Measurements from ENCODE around the gene JHY. TPM values are rescaled to one million over a fixed set of nuclear protein-coding genes. Genes with fewer than 3 reads are reported as not detected.

JHY gene
- total RNA-seq, 1 donor from 2014 or later: 6.3 TPM

DNA sequence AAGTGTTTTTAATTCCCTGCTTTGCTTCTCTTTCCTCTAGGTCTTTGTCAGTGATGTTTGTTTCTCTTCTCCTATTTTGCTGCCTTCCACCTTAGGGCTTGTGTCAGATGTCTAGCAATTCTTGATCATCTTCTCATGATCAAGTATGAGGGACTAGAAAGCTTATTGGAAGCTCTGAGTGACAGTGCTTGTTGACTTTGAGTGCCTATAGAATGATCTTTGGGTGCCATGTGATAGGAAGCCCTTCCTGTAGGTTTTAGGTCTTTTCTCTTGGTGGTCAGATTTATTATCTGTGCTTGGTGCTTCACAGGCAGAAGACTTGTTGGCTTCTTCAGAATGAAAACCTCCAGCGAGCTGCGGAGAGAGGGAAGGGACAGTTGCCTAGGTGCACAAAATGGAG, 56.0 kb downstream of the JHY start:
- DNase-seq (ENCODE audit: low spot score): no peak

DNA sequence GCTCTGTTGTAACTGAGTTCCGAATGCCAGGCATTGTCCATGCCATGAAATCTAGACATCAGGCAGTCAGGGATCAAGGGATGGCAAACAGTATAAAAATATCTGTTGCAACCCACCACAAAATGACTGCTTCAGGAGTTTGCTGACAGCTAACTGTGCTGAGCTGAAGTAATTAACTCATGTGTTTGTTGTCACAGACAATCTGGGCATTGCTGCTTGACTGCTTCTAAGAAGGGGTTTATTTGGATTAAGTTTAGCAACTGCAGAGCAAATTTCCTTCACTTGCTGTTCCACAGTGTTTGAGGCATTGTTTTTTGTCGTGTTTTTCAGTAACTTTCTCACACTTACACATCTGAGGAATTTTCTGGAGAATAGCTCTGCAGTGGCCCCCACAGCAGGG, 68.7 kb downstream of the JHY start:
- no peak for DNase-seq (ENCODE audit: low spot score)

DNA sequence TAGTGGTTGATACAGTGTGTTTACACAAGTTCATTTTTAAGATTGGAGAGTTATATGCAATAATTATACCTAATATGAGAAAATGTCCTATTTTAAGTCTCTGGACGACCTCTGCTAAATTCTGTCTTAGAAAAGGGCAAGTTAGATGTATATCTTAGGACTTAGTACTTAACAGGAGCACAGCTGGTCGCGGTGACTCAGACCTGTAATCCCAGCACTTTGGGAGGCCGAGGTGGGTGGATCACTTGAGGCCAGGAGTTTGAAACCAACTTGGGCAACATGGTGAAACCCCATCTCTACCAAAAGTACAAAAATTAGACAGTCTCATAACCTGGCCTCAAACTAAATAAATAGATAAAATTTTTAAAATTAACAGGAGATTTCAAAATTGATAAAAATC, 71.9 kb downstream of the JHY start:
- DNase-seq (ENCODE audit: low spot score): no peak

DNA sequence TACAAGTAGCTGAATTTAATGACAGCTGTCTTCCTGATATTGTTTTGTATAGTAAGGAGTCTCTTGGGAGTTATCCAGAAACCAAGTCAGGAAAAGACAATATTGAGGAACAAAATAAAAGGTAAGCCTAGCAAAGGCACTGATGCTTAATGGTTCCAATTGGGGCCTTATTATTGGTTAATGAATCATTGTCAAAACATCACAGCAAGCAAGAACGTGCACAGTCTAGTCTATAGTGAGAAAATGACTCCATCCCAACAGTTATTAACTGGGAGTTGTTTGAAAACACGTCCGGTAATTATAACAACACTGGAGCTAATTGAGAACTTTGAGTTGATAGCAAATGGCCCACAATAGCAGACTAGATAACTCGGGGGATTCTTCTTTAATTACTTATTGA, 81.4 kb downstream of the JHY start:
- no peak for DNase-seq (ENCODE audit: low spot score)

DNA sequence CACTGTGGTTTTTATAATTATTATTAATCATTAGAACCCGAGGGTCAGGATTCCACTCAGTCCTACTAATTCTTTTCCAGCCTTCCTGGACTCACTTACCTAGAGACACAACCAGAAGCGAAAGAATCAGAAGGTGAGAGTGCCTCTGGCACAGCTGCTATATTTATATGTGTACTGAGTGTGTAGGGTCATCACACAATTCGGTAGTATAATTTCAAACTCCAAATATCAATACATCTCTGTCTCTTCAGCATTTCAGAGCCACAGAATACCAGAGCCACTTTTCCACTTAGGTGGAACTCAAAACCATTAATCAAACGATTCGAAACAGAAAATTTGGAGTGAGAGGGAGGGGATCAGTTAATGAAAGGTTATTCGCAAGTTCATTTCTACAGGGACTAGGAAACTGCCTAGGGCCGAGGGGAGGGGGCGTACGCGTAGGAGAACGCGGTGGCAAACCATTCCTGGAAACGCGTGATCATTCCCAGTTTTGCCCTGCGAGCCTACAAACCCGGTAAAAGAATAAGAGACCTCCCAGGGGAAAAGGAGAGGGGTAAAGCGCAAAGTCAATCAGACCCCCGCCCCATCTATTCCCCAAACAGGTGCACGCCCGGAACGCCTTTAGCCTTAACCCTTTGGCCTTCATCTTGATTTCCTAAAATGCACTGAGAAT, 93.6 kb downstream of the JHY start:
- no peak for DNase-seq (ENCODE audit: low spot score)

DNA sequence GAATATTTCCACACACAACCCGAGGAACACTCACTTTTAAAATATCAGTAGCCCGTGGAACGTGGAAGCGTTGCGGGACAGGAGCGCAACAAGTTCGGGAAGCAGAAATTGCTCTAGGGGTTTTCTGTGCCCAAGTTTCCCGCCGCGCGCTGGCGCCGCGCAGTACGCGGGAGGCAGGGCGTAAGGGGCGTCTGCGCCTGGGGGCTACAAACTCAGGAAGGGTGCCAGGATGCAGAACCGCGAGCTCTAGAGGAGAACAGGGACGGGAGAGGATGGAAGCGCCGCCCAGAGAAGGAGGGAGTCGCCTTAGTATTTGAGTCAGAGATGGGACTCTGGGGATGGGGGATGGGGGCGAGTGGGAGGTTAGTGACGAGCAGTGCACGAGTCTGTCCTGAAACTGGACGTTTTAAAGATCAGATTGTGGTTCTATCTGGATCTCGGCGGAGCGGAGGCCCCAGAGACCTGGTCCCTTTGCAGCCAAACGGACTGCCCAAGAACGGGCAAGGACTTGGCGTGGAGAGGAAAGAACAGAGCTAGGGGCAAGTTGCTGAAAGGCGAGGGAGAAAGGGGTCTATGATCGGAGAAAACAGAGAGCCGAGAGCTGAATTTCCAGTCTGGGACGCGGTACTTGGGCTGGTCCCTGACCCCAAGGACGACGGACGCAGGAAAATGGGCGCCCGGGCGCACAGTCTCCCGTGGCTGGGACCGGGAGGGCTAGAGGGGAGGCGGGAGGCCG, 94.3 kb downstream of the JHY start:
- DNase-seq (ENCODE audit: low spot score): no peak

DNA sequence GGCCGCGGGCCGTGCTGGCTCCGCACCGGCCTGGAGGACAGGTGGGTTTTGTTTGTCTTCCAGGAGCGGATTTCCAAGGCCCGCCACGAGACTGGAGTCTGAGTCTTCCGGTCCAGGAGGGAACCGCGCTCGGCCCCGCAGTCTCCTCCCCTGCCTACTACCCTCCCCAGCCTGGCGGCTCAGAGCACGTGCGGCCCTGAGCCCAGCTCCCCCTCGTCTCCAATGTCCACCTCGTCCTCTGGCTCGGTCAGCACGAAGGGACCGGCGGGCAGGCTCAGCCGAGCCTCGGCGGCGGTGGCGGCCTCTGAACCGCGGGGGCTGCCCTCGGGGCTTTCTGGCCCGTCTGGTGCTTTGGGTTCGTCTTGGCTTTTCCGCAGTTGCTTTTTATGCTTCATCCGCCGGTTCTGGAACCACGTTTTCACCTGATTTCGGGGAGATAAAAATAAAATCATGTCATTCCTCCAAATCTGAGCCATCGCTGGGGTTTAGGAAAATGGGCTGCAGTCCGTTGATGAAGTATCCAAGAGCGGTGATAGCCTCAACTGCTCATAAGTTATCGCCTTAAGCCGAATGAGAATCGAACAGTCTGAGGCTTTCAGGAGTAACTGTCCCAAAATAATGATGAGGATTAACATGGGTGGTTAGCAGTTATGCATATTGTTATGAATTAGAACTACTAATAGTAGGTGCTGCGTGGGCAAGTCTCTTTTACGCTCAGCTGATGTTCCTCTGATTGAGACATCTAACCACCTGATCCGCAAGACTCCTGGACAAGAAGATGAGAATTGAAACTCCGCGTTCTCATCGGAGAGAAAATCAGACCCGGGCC, 95.1 kb downstream of the JHY start:
- no peak for DNase-seq (ENCODE audit: low spot score)

DNA sequence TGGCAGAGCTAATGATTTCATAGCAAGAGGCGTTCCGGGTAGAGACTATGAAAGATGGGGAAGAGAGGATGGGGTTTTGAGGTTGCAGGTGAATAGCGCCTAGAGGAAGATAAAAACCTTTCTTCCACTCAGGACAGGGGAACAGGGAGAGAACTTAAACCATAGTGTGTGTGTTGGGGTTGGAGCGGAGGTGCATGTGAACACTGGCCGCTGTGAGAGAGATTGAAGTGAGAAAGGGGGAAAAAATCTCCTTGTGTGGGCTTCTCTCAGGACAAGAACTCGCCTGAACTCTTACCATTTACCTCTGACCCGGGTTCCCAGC, 95.7 kb downstream of the JHY start:
- no peak for DNase-seq (ENCODE audit: low spot score)

DNA sequence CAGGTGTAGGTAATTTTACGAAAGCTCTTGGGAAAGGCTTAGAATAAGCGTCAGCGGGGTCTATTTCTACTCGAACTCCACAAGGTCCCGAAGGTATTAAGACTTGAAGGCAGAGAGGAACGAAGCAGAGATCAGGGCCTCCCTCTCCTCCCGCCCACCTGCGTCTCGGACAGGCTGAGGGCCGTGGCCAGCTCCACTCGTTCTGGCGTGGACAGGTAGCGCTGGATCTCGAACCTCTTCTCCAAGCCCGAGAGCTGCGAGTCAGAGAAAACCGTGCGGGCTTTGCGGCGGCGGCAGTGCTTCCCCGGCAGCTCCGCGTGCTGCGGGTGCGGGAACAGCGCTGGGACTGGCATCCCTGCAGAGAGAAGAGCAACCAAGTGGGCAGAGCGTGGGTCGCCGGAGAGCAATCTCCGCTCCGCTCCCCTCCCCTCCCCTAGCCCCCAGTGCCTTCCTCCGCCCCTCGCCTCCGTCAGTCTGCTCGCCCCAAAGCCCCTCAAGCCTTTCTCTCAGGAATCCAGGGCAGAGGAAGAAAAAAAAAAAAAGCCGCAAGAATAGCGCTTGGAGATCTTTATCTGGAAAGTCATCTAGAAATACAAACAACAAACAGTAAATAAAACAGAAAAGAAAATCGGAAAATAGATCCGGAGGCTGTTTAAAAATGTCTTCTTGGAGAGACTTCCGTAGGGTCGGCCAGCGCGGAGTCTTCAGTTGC, 96.7 kb downstream of the JHY start:
- no peak for DNase-seq (ENCODE audit: low spot score)

DNA sequence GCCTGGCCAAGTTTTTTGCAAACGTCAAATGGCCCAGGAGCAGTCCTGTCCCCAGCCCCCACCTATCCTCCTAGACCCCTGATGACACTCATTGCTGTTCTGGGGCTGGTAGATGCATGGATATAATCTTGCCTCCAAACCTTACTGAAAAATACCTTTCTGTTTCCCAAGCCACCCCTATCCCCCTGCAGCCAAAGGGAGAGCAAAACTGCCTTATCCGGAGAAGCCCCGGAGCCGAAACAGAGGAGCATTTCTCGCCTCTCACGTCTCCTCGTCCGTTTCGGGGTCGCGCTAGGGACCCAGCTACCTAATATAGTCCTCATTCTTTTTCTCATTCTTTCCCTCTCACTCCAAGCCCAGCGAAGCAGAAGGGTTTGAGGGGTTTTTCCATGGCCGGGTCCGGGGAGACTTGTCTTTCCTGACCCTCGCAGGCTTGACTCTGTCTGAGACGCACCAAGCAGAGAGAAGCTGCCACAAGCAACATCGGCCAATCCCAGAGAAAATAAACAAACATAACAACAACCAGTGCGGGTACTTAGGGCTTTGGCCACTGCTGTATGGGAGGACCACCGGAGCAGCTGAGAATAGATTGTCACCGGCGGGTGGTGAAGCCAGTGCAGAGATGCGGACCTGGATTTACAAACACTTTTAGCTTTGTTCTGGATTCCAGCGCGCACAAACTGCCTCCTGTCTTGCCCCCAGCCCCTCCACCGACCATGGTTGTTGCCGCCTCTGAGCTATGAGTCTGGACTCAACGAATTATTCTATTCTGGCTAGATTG, 97.4 kb downstream of the JHY start:
- DNase-seq (ENCODE audit: low spot score): no peak

DNA sequence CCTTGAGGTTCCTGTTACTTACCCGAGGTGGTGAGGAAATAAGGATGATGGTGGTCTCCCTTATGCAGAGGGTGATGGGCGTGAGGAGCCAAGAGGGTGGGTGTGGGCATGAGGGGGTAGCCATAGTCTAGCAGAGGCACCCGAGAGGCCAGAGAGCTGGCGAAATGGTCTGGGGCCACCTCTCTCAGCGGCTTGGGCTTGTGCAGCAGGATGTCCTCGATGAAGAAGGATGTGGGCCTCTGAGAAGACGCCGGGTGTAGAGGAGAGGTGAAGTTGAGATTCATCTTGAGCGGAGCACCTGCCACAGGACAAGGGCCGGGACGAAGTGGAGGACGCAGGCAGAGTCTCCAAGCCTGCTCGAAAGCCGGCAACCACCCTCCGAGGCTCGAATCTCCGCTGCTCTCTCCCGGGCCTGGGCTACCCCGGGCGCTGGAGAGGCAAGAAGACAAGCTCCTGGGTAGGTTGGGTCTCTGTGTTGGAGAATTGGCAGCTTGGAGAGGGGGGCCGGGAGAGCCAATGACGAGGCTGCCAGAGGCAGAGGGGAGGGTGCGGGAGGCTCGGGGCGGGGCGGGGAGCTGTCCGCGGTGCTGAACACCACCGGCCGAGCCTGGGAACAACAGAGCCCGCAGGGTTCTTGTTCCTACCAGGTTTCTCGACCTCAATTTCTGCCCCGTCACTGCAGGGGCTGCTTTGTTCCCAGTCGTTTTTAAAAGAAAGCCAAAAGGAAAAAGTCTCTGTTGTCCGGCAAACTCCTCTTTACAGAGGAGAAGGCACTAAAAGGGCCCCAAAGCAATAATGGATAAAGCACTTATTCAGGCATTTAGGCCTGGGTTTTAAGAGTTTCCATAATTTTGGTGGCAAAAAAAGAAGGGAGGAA, 99.1 kb downstream of the JHY start, which contains the start of gene BSX:
Gene BSX (minus strand): TSS at position 447 of the 877 bp plus-strand sequence. CDS start 163 bp downstream, at position 284.
- DNase-seq (ENCODE audit: low spot score): peak; percentile 57

DNA sequence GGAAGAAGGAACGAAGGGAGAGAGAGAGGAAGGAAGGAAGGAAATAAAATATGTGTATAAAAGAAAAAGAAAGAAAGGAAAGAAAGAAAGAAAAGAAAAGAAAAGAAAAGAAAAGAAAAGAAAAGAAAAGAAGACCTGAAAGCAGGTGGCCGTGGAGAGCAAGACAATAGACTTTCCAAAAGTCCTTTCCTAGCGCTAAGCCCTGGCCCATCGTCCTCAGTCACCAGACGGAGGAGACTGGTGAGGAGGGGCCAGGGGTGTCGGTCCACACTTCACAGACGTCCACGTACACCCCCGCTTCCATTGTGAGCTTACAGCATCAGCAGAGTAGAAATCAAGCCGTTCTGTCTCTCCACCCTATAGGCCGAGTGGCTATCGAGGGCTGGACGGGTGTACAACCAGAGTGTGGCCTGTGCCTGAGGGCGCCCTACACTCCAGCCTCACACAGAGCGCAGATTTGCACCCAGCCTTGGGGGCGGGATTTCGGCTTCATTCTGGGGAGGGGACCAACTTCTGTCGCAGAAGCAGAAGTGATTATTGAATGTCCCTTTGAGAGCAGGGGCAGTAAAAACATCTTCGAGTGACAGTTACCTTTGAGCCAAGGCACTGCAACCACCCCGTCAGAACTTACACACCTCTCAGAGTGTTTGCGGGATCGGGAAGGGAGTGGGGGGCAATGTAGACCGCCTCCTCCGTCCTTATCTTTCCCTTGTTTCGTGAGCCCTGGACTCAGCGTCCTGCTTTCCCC, 101.1 kb downstream of the JHY start:
- no peak for DNase-seq (ENCODE audit: low spot score)

DNA sequence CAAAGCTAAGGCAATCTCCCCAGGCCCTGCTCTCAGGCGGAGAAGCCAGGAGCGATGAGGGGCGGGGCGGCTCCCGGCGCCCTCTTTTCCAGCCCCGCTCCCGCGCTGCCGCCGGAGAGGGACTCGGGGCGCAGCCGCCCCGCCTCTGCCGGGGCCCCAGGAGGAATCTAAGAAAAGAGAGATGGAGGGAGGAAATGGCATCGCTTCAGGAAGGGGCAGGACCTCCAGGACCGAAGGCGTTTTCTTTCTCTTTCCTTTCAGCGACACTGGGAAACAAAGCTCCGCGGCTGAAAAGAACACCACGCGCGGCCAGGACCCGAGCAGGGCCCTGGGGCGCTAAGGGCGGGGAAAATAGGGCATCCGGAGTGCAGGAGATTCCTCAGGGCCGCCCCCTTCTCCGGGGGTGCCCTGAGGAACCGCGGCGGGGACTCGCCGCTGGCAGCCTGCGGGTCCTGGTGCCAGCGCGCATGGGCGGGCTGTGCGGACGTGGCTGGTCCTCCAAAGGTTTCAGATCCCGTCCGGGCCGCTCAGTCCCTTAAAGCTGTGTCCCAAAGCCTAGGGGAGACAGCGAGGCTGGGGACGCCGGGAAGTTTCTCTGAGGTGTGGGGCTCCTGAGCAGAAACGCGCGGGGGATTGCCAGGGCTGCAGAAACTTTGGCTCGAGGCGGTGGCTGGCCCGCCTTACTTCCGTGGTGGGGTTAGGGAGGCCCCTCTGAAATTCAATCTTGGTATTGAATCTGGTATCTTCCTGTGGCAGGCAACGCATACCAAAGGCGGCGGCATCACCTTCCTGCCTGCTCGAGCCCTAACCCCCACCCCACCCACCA, 101.8 kb downstream of the JHY start:
- DNase-seq (ENCODE audit: low spot score): peak; percentile 42

DNA sequence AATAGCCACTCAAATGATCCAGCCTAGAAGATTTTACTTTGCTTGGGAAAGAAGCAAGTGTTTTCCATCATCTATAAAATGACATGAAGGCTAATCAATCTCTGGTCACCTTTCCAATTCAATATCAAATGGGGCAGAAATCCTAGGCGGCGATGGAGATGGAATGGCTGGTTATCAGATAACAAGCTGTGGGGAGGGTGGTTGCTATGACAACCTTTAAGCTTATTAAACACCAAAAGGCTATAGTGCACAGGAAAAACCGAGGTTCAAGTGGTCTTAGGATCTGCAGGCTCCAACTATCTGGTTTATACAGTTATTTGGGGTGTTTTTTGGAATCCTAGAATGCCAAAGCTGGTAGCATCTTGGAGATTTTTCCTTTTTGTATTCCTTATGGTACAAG, 113.0 kb downstream of the JHY start:
- no peak for DNase-seq (ENCODE audit: low spot score)

DNA sequence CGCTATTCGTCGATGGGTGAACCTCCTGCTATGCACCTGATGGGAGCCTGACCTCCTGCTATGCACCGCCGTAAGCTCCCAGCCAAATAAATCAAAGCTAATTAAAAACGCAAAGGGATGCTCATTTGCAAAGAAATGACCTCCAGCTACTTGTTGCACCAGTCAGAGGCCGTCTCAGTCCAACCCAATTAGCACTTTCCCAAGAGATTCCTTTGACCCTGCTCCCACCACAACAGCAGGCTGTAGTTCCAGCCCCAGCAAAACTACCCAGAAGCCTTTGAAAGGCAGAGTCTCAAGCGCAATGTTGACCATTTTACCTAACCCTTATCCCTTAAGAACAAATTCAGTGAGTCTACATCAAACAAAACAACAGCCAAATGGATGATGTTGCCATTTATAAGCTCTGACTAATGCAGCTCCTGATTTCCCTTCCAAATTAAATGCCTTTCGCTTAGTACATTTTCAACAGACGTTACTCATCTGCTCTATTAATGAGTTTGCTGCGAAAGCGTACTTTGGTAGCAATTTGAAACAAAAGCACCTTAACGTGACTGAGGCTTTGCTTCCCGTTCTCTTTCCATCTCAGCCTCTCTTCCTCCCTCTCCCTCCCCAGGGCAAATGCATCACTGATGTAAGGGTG, 116.3 kb downstream of the JHY start:
- DNase-seq (ENCODE audit: low spot score): no peak

DNA sequence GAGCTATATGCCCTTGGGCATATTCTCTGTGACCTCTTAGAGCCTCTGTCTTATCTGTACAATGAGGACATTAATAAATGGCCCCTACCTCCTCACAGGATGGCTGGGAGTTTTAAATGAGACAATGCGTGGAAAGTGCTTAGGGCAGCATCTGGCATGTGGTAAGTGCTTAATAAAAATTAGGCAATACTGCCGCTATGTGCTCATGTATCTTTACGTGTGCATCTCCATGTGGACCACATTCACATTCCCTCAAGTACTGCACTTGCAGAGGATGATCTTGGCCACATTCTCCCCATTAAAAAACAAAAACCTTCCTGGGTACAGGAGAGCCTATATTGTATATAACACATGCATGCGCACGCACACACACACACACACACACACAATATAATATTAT, 118.2 kb downstream of the JHY start:
- DNase-seq (ENCODE audit: low spot score): no peak

DNA sequence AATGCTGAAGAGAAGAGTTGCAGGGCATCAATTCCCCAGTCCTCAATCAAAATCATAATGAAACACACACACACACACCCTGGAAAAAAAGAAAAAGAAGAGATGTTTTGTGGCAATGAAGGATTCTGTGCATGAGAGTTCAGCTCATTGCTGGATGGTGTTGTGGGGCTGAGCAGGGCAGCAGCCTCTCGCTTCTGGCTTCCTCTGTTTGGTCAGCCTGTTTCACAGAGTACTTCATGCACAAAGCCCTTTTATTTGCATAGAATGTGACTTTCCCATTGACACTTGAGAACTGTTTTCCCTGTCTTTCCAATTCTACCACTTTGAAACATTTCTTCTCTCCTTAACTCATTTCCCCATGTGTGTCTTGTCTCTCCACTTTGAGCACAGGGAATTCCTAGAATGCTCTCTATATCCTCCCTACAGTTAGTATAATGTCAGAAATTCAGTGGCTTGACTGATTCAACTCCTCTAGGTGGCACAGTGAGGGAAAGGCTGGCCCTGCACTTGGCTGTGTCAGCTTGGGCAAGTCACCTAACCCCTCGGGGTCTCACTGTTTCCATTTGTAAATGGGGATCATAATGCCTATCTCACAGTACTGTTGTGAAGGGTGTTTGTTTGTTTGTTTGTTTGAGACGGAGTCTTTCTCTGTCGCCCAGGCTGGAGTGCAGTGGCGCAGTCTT, 124.4 kb downstream of the JHY start:
- no peak for DNase-seq (ENCODE audit: low spot score)
